ENCODE results near the gene KIF26A. TPM values are rescaled to one million over a fixed set of nuclear protein-coding genes. Genes with fewer than 3 reads are reported as not detected.

Gene KIF26A
- total RNA-seq, 1 donor from 2014 or later, result 5.9 TPM

GRCh38 chr14:104183796-104184195 lies 45.4 kb downstream of the KIF26A start:
- no peak overlapping the region for H3K27ac ChIP-seq
- no peak for DNase-seq
- intact Hi-C loops (cut with DNase I), result no loop called here
- H3K4me1 ChIP-seq, result no peaks in the 10 kb centered on the region
- H3K36me3 ChIP-seq, result no peaks in the 10 kb centered on the region
- no peak overlapping the region for H3K4me3 ChIP-seq
- no peak for TF ChIP-seq CTCF (IDR thresholded peaks at IDR 0.05)
- no peaks in the 10 kb centered on the region for H3K9me3 ChIP-seq
- no peak for ATAC-seq
- H3K27me3 ChIP-seq, result no peaks in the 10 kb centered on the region

GRCh38 chr14:104184506-104184905 lies 46.1 kb downstream of the KIF26A start:
- ATAC-seq, result no peak
- Histone ChIP-seq H3K4me3 (no peak overlapping the region), H3K36me3 (no peaks in the 10 kb centered on the region), H3K27ac (peak overlapping the region; percentile 36), H3K4me1 (no peaks in the 10 kb centered on the region), H3K27me3 (no peaks in the 10 kb centered on the region), H3K9me3 (no peaks in the 10 kb centered on the region)
- no peak for DNase-seq
- intact Hi-C loops (cut with DNase I), result no loop called here
- TF ChIP-seq CTCF (IDR thresholded peaks at IDR 0.05), result no peak

- H3K4me1 ChIP-seq, result no peaks in the 10 kb centered on the region
- no peak for TF ChIP-seq CTCF (IDR thresholded peaks at IDR 0.05)
- H3K27me3 ChIP-seq, result no peaks in the 10 kb centered on the region
- intact Hi-C loops (cut with DNase I), result no loop called here
- ATAC-seq (peak; percentile 35), DNase-seq (no peak)
- no peaks in the 10 kb centered on the region for H3K36me3 ChIP-seq
- no peaks in the 10 kb centered on the region for H3K9me3 ChIP-seq
- H3K27ac ChIP-seq, result peak overlapping the region; percentile 36
- H3K4me3 ChIP-seq, result no peak overlapping the region
Measured at GRCh38 chr14:104184911-104185499, 46.6 kb downstream of the KIF26A start.

GRCh38 chr14:104185916-104186495 lies 47.6 kb downstream of the KIF26A start:
- intact Hi-C loops (cut with DNase I), result no loop called here
- Histone ChIP-seq H3K9me3 (no peaks in the 10 kb centered on the region), H3K36me3 (no peaks in the 10 kb centered on the region), H3K27me3 (no peaks in the 10 kb centered on the region), H3K27ac (no peak overlapping the region), H3K4me1 (no peaks in the 10 kb centered on the region), H3K4me3 (no peak overlapping the region)
- DNase-seq (no peak), ATAC-seq (no peak)
- no peak for TF ChIP-seq CTCF (IDR thresholded peaks at IDR 0.05)

- no peaks in the 10 kb centered on the region for H3K27me3 ChIP-seq
- H3K4me1 ChIP-seq, result no peaks in the 10 kb centered on the region
- no peaks in the 10 kb centered on the region for H3K9me3 ChIP-seq
- H3K4me3 ChIP-seq, result no peak overlapping the region
- no peaks in the 10 kb centered on the region for H3K36me3 ChIP-seq
- DNase-seq, result no peak
- TF ChIP-seq CTCF (IDR thresholded peaks at IDR 0.05), result no peak
- ATAC-seq, result no peak
- intact Hi-C loops (cut with DNase I), result no loop called here
- no peak overlapping the region for H3K27ac ChIP-seq
Measured at GRCh38 chr14:104186575-104186974, 48.2 kb downstream of the KIF26A start.
